GM18517 (cell line): ENCODE measurements around the gene MAGI2.

Experiments used
- ATAC-seq: cut with Tn5 transposase; IDR thresholded peaks from one replicate; pipeline ENCODE4 v1.9.1; 2021; ENCODE audit warnings: mild to moderate bottlenecking, moderate library complexity; ENCODE audit not compliant: unreplicated experiment

Gene MAGI2

DNA sequence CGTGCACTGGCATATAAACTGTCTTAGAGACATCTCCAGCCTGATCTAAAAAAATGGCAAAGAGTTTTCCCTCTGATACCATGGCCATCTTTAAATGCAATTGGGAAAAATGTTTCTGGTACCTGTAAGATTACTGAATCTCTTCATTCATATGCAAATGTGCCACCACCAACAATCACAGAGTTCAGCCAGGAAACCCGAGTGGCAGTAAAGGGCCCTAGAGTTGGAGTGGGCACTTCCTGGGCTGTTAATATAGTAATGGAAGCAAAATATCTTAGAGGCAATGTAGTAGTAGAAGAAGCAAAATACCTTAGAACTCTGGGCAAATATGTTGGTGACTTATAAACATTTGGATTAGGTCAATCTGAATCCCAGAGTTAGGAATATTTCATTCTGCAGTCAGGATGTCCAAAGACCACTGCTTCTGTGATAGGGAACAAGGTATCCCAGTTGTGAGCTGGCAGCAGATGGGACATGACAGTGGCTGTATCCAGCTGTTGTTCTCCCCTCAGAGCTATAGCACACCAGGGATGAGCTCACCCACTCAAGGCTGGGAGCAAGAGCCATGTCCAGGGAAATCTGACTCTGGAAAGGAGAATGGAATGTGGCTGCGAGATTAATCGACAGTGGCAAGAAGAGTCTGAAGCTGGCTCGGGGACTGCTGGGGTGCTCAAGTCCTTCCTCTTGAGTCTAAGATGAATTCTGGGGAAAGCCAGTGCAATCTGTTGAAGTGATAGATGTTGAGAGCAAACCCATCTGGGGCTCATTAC lies 1322.8 kb downstream of the MAGI2 start:
- no peak for ATAC-seq

DNA sequence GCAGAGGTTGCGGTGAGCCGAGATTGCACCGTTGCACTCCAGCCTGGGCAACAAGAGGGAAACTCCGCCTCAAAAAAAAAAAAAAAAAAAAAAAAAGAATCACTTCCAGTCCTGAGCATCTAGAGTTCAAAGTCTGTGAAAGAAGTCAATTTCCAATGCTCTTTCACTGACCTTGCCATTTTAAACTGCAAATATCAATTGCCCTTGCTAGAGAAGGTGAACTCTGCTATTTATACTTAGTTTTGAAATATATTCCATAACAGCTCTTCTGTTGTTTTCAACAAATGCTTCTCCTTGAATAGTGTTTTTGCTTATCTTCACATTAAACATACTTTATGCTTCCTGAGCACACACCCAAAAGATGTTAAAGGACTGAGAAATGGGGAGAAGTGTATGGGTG lies 1323.6 kb downstream of the MAGI2 start:
- ATAC-seq, result no peak

DNA sequence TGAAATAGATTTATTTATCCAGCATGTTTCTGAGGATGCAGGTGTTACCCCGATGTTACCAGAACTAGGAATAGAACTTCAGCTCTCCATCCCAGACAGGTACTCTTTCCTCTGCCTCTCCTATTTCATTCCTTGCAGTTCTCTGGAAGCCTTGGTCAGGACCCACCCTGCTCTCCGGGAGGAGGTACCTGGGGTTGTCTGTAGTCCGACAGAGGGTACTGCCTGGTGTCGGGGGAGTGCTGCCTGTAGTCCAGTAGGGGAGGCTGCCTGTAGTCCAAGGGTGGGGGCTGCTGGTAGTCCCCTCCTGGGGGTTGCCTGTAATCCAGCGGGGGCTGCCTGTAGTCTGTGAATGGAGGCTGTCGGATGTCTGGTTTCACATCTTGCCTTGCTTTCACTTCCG lies 1326.5 kb downstream of the MAGI2 start:
- ATAC-seq, result no peak

DNA sequence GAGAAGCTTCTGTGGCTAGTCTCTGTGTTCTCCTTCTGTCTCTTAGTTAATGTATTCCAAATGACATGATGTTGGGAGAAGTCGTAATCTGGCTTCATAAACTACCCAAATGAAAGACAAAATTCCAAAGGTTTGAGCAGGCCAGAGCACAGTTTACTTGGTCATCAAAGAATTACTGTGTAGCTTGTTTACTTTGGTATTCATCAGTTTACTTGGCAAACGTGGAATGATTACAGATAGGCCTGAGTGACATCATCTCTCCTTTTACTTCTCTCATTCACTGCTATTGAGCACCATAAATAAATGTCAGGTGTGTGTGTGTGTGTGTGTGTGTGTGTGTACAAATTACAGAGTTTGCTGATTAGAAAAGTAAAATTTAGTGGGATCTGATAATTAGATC lies 1327.6 kb downstream of the MAGI2 start:
- no peak for ATAC-seq

GRCh38 chr7:78124216-78124615 lies 1329.3 kb downstream of the MAGI2 start:
- no peak for ATAC-seq

GRCh38 chr7:78121888-78122287 lies 1331.6 kb downstream of the MAGI2 start:
- ATAC-seq, result no peak

DNA sequence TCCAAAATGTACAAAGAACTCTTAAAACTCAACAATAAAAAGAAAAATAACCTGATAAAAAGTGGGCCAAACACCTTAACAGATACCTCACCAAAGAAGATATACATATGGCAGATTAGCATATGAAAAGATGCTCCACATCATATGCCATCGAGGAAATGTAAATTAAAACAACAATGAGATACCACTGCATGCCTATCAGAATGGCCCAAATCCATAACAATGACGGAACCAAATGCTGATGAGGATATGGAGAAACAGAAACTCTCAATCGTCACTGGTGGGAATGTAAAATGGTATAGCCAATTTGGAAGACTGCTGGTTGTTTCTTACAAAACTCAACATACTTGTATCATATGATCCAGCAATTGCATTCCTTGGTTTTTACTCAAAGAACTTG lies 1335.0 kb downstream of the MAGI2 start:
- ATAC-seq, result no peak

DNA sequence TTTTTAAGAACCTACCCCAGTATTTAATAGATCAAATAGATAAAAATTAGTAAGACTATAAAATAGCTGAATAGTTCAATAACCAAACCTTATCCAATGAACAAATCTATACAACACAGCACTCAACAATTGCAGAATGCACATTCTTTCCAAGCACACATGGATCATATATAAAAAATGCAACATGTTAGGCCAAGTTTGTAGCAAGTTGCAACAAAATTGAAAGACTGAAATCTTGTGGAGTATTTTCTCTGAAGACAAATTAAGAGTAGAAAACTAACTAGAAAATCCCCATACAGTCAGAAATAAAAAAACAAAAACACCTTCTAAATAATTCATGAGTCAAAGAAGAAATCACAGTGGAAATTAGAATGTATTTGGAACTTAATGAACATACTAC lies 1337.6 kb downstream of the MAGI2 start:
- ATAC-seq, result no peak

DNA sequence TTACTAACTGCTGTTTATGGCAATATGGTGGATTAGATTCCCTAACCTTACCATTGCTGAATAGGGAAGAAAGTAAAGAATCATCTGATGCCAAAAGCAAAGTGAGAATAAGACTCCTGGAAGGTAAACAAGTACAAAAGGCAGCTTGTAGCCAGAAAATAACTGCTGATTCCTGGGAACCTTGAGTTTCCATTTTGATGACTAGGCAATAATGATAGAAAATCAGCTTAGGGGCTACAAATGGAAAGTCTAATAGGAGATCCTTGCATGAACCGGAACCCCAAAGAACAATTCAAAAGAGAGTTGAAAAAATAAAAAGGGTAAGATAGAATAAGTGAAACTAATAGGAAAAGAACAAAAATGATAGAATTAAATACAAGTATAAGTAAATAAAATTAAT lies 1338.5 kb downstream of the MAGI2 start:
- ATAC-seq, result no peak

DNA sequence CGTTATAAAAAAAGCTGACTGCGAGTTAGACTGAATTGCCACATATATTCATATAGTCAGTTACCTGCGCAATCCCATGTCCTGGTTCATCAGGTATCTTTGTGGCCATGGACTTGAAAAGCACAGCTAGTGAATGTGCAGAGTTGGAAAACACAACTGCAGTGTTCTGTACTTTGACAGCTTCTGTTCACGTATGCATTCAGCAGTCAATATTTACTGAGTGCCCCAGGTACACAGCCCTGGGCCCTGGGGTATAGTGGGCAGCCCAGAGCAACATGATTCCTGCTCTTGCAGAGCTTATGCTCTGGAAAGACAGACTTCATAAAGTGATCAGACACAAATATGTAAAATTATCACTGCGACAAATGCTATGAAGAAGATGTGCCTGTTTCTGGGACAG lies 1341.0 kb downstream of the MAGI2 start:
- ATAC-seq, result no peak

- no peak for ATAC-seq
These were observed 1342.1 kb downstream of the MAGI2 start for GRCh38 chr7:78111386-78111785.

GRCh38 chr7:78103475-78103874 lies 1350.0 kb downstream of the MAGI2 start:
- ATAC-seq, result no peak

- no peak for ATAC-seq
These were observed 1352.4 kb downstream of the MAGI2 start for GRCh38 chr7:78101076-78101475.

DNA sequence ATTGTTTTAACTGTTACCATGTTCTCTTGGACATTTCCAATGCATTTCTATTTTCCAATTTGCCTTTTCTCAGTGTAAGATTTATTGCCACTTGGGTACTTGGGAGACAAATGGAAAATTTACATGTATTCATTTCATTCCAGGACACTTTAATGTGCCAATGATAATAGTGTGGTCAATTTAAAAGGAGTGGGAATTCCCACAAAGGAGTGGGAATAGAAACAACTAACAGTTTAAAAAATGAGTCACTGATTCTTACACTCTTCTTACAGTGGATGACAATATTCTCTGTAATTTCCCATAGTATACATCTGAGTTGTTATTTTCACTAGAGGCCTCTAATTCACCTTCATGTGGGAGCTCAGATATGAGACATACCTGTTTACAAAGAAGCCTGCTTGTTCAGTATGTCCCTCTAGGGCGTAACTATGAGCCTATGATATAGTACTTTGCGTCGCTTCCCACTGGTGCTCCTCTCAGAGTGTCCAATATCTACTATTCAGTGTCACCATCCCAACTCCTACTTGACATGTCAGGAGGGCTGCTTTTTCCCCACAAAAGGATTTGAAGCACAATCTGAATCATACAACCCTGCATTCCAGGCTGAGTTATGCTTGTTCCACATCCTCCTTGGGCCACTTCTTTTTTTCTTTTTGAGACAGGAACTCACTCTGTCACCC lies 1353.6 kb downstream of the MAGI2 start:
- no peak for ATAC-seq

DNA sequence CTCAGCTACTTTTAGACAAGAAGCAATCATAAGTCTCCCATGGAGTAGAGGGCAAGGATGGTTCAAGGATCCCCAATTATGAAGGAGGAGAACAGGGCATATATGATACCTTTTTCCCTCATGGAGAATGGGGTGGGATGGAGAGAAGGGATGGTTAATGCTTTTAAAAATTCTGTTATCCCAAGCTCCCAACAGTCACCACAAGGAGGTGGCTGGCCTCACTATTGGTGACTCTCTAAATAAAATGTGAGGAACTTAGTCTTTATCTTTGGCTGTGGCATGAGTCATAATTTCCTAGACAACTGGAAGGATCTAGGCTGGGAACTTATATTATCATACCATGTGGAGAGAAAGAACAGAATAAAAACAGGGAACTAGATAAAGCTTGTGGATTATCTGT lies 1357.9 kb downstream of the MAGI2 start:
- no peak for ATAC-seq

- ATAC-seq, result no peak
These were observed 1361.1 kb downstream of the MAGI2 start for GRCh38 chr7:78092331-78092730.

DNA sequence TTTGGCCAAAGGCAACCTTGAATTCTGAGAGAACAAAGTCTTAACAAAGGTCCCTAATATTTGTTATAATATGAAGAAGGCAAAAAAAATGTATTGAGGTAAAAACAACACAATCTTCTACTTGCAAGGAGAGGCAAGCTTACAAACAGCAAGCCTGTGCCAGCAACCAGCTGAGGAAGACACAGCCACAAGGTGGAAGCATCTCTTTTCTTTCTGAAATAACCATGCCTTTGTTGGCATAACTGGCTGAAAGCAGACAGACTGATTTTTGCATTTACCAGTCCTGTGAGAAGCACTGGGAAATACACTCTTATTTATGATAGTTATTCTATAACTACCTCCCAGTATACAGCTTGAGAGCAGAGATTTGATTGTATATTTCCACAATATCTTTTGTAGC lies 1362.9 kb downstream of the MAGI2 start:
- no peak for ATAC-seq

DNA sequence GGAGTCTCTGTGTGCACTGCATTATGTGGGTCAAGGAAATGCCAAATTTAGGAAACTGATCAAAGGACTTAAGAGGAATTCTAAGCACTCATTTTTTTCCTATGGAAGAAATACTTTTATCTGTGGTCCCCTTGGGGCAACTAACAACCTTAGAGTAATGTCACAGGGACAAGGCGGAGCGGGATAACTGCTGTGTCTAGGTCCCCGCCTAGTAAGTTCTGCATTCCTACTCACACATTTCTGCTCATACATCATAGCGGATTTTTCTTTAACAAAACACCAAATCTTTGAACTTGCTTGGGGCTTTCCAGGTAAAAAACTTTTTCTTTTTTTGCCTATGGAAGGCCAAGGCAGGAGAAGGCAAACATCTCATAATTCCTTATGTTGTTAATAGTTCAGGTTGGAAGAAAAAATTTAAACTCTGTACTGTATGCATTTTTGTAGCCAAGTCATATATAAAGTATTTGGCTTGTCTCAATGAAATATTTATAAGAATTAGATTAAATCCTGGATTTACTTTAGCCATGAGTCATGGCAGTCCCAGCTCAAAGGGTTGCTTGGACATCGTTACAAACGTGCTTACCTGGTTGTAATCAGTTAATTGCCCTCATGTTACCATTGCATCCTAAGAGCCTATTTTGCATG lies 1369.9 kb downstream of the MAGI2 start:
- ATAC-seq, result no peak

- no peak for ATAC-seq
These were observed 1370.9 kb downstream of the MAGI2 start for GRCh38 chr7:78082556-78082955.

DNA sequence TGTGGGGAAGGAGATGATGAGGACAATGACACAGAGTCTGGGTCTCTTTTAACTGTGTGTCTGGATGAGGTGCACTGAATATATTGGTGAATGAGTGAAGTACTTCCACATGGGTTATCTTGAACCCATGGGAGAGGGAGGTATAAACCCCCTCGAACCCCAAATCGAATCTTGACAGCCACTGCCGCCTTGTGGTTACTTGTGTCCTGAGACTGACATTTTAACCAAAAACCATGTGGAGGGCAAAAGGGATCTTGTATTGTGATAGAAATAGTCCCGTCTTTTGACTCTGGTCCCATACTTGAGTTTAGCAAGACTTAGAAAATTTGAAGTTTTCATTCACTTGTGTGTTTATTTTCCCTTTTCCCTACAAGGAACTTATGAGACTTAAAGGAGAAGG lies 1371.6 kb downstream of the MAGI2 start:
- ATAC-seq, result no peak

DNA sequence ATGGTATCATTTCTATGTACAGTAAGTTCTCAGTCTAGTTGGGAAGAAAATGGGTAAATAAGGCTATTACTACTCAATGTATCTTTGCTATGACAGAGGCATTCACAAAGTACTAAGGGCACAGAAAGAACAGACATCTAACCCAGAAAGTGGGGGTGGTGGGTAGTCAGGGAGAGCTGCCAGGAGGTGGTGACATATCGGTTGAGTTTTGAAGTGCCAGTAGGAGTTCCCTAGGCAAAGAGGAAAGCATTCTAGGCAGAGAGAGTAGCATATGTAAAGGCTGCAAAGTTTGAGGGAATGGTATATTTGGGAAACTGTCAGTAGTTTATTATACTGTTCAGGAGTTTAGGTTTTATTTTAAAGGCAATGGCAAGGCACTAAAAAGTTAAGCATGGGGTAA lies 1372.1 kb downstream of the MAGI2 start:
- ATAC-seq, result no peak

DNA sequence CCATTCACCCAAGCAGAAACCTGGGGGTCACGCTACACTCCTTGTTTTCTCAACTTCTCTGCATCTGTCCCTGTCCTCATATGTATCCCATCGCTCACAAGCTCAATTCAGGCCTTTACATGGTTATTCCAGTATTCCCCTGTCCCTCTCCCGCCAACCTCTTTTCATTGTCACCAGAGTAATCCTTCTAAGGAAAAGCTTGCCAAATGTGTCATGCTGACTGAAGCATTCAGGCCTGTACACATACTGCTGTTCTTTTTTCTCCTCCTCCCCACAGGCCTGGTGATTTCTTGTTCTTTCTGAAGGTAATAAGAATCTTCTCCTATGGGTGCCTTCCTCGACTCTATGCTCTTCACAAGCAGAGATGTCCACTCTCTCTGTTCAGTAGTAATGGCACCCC lies 1372.7 kb downstream of the MAGI2 start:
- ATAC-seq, result no peak
